PC-9 (cell line): ENCODE results near the gene TSTD1.

Experiments used
- CTCF ChIP-seq: fragments of 200-600 bp; sonication (generic); conservative IDR thresholded peaks from 2 replicates; pipeline ENCODE4 v1.6.1; 2017; ENCODE audit warnings: mixed run types, antibody characterized with exemption, mild to moderate bottlenecking, moderate library complexity
- EZH2 ChIP-seq: fragments of 200-600 bp; sonication (generic); IDR thresholded peaks from 2 replicates; pipeline ENCODE4 v1.8.0; 2017; ENCODE audit warnings: antibody characterized with exemption, low read depth

- no peak for TF ChIP-seq EZH2
- TF ChIP-seq CTCF, result no peak
Measured at GRCh38 chr1:161083748-161084596, 45.2 kb upstream of the TSTD1 start.
